HG02852 (cell line): ENCODE measurements around the gene DERL3.

Experiments used
- ATAC-seq: cut with Tn5 transposase; IDR thresholded peaks from one replicate; pipeline ENCODE4 v1.9.1; 2021; ENCODE audit warnings: mild to moderate bottlenecking, moderate library complexity; ENCODE audit not compliant: unreplicated experiment

Gene DERL3

DNA sequence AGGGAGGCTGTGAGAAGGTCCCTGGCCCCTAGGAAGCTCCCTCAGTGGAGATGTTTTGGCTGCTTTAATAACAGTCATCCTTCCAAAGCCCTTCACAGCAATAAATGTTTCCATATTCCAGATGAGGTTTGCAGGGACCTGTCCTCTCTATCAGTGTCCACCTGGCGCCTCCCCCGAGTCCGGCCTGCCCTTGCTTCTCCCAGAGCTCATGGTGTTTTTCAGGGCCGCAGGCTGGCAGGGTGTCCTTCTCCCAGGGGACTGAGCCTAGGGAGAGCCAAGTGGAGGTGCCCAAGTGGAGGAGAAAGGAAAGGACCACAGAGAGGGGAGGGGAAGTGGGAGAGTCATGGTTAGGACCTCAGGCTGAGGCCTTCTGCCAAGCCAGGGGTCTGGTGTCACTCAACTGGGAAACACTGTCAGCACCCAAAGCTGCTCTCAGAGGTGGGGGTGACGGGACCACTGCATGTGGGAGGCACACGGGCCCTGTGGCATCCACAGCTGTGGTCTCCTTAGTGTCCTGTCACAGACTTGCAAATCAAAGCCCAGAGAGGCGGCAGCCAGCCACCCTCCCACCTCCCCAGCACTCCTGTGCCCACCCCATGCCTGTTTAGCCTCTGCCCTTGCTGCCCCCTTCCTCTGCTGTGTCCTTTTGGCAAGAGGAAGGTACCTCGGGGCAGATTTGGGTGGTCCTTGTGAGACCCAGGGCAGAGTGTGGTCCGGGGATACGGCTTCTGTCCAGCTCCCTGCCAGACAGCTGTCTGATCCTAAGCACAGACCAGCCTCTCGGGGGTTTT lies 6.4 kb downstream of the DERL3 start:
- ATAC-seq, result no peak

DNA sequence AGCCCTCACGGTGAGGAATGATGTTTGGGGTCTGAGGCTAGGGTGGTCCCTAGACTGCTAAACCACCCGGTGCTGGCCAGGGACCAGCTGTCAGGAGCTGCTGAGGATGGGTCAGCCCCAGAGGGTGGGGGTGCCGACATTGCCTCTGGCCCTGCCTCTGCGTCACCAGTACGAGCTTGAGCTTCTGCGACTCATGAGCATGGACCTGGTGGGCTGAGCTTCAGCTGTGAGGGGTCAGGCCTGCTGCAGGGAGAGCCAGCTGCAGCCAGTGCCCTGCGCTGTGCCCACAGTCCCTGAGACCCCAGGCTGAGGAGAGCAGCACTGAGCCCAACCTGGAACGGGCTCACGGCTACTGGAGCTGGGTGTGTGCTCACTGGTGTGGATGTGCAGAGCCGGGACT lies 7.0 kb downstream of the DERL3 start:
- no peak for ATAC-seq

DNA sequence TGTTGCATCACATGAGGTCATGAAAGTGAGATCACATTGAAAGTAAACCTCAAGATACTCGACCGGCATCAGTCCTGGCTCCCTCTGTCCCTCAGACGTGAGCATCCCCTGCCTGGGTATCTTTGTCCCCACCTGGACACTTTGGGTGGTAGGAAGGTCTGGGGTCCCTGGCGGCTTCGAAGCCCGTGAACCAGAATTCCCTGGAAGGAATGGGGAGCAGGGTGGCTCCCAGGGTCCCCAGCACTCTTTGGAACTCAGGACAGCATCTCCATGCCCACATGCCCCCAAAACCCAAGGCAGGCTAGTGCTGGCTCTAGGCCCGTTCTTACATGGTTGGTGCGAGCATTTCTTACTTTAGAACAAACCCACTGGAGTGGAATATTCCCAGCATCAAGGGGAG lies 7.5 kb downstream of the DERL3 start:
- no peak for ATAC-seq

DNA sequence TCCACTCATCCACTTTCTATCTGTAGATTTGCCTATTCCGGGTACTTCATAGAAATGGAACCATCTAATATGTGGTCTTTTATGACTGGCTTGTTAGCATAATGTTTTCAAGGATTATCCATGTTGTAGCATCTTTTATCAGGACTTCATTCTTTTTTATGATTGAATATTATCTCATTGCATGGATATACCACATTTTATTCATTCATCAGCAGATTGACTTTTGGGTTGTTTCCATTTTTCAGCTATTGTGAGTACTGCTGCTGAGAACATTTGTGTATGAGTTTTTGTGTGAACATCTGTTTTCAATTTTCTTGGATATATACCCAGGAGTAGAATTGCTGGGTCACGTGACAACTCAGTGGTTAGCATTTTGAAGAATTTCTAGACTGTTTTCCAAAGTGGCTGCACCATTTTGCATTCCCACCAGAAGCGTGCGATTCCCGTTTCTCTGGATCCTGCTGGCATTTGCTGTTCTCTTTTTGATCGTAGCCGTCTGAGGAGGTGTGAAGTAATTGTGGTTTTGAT lies 8.9 kb downstream of the DERL3 start:
- no peak for ATAC-seq

DNA sequence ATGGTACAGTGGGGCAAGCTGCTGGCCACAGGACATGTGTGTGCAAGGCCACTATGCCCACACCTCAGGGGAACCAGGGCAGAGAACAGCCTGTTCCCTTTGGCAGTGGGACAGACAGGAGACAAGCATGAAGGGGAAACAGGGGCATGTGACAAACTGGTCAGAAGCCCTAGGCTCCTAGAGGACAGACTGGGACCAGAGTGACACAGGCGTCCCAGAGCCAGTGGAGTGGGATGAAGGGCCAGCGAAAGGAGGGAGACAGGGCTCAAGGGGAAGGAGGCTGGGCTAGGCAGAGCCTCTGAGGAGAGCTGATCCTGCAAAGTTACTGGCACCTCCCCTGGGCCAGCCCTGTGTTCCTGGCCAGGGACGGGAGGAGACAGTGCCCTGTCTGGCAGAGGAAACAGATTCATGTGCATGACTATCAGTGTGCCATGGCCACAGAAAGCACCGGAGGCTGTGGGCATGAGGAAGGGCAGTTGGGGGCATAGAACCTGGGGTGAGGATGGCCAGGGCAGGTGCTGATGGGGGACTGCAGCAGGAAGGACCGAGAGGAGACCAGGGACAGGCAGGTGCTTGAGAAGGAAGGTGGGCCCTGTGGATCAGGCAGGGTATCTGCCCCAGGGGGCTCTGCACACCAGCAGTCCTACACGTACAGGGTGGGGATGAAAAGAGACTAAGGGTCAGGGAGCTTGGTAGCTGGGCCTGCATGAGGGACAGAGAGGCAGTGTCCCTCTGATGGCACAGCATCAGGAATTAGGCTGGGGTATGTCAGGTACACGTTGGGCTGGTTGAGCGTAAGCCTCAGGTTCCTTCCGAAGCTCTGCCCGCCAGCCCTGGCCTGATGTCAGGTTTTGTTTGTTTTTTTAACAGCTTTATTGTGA lies 9.8 kb downstream of the DERL3 start:
- no peak for ATAC-seq

DNA sequence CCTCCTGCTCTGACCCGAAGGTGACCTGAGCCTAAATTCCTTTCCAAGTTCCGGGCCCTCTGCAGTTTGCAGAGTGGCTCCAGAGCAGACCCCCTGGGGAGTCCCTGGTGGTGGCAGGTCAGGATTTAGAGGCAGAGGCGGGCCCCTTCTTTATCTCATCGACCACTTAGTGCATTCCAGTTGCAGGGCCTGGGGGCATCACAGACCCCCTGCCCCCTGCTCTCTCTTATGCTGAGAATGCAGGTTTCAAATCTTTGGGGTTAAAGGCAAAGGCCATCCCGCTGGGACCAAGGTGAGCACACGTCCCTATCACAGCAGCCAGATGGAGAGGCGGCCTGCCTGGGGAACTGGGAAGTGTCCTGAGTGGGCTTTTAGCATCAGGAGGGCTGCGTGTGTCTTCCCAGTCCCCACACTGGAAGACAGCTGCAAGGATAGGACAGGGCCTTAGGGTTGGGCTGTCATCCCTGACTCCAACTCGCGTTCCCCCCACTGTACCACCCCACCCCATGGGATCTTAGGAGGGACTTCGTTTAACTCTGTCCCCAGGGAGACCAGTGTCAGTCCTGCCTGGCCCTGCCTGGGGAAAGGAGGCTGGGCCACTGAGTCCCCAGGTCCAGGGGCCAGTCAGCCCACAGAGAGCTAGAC lies 11.3 kb downstream of the DERL3 start:
- no peak for ATAC-seq

DNA sequence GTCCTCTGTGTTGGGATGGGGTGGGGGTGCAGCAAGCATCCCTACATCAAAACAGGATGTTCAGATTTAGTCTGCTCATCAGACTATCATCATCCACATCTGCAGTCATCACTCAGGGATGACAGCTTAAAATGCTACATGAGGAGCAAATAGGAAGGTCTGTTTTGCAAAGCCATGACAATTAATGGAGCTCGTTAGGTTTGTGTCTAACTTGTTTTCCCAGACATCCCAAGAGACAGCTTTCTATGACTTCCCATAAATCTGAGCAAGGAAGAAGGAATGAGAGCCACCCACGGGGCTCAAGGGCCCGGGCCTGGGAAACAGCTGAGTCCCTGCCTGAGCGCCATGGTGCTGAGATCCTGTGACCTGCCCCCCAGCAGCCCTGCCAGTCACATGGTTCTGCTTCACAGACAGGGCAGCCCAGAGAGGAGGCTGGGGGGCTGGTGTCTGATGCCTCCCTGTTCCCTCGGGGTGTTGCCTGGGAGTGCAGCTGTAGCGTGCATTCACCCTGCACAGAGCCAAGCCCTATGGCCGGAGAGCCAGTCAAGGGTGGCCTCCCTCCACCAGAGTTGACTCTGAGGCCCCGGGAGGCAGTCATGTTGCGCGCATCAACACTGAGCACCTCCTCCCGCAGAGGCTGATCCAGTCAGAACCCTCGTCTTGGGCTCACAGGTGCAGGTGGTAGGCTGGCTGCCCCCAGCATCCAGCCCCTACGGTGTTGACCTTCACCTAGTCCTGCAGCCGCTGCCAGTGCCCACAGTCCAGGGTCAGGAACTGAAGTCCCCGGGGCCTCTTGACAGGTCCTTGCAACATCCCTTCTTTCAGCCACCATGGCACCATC lies 12.1 kb downstream of the DERL3 start:
- ATAC-seq, result no peak

DNA sequence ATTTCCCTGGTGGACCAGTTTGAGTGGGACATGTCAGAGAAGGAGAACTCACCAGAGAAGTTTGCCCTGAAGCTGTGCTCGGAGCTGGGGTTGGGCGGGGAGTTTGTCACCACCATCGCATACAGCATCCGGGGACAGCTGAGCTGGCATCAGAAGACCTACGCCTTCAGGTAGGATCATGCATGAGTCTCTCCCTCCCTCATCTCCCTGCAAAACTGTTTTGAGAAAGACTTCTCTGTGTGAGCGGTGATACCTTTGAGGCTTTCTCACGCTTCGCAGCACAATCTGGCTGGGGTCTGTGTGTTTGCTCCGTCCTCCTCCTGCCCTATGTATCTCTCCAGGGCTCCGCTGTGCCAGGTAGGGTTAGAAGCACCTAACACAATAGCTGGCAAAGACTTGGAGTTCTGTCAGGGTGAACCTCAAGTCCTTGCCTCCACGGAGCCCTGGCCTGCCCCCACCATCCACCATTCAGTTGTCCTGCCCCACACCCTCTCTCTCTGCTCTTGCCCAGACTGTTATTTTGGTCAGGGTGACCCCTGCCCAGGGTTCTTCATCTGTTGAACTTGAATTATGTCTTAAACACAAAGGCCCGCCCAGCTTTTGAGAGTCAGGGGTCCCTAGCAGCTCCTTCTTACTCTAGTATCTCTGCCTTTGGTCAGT lies 13.4 kb downstream of the DERL3 start:
- ATAC-seq, result no peak

DNA sequence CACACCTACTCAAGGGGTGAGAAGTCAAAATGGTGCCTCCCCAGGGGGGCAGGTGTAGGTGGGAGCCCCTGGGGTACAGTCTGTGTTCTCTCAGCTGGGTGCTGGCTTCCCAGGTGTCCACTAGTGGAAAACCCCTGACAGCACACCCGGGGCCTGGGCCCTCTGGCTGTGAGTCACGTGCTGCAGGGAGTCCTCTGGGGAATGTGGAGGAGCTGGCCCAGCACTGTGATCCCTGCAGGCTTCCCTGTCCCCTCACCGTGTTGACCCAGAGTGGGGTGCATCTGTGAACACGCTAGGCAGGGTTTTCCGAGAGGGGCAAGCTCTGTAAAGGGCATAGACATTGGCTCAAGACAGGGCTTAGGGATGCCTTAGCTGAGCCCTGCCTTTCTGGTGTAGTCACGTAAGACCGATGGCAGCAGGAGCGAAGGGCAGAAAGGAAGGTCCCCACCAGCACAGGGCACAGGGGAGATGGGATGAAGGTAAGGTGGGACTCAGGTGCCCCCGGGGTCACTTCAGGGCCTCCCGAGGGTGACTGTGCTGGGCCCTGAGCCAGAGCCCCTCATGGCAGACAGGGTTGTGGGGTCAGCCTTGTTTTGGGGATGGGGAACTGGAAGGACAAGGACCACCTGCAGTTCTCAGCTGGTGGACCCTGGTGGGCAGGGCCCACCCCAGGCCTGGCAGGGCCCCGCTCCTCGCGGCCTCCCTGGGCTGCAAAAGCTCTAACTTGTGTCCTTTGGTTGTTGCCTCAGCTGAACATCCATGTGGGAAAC lies 14.1 kb downstream of the DERL3 start:
- no peak for ATAC-seq

DNA sequence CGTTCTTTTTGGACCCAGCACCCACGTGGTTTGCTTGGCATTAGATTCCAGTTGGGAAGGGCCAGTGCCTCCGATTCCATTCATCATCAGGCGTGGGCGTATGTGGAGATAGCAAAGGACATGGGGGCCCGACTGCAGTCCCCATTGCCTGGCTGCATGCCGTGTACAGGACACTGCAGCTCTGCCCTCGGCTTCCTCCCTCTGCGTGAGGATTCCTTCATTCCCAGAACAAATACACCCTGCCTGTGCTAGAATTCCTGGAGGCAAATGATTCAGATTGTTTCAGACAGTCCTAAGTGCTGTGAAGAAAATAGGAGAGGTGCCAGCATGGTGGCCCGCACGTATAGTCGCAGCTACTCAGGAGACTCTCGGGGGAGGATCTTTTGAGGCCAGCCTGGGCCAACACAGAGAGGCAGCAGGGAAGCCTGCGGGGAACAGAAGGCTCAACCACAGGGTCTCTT lies 15.4 kb downstream of the DERL3 start:
- ATAC-seq, result no peak

DNA sequence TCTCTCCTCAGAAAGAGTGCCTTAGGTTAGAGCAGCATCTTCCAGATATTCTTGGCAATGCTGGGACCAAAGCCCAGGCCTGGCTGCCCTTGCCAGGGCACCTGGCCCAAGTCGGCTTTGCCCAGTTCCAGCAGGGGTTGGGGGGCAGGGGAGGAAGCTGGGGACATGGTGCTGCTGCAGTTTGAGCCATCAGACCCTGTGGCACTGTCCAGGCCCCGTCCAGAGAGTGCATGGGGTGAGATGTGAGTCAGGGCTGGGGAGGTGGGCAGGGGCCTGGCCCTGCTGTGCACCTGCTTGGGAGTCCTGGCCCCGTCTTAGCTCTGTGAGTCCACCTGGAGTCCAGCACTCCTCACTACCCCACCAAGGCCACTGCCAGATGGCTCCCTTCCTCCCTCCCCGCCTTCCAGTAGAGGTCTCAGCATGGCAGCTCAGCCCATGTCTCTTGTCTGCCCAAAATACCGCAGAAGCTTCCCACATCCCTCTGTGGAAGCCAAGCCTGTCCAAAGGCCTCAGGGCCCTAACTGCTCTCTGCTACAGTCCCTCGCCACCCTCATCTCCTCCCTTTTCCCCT lies 16.6 kb downstream of the DERL3 start:
- no peak for ATAC-seq

DNA sequence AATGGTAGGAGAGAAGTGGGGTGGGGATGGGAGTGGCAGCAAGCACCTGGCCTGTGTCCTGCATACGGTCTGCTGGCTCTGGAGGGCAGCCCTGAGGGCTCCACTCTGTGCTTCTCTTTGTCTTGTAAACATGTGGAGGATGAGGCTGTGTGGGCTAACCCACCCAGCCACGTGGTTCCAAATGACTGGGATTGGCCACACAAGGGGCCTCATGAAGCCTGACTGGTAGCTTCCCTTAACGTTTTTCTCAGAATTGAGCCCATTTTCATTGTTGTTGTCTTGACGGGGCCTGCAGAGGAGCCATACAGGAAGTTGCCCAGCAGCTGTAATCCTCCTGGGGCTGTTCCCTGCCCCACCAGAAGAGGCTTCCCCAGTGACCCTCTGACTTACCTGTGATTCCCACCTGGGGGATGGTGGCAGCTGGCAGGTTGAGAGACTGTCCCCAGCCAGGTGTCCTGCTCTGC lies 18.0 kb downstream of the DERL3 start:
- ATAC-seq, result no peak

DNA sequence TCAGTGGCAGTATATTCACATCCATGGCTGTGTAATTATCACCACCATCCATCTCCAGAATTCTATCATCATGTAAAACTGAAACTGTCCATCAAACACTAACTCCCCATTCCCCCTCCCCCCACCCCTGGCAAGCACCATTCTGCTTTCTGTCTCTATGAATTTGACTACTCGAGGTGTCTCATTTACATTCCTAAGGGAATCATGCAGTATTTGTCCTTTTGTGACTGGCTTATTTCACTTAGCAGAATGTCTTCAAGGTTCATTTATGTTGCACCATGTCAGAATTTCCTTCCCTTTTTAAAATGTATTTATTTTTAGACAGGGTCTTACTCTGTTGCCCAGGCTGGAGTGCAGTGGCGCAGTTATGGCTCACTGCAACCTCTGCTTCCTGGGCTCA lies 20.3 kb downstream of the DERL3 start:
- ATAC-seq, result no peak

DNA sequence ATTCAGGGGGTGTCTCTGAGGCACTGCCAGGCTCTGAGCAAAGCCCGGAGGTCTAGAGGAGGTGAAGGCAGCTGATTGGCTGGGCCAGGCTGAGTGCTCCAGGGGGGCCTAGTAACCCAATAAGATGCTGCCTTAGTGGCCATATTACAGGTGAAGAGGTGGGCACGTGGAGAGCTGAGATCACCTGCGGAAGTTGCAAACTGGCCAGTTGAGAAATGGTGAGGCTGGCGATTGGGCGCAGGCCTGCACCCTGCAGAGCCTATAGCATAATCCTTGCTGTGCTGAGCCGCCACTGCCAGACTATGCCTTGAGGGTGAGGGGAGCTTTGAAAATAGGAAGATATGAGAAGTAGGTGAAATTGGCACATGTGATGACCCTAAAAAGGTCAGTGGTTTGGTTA lies 21.7 kb downstream of the DERL3 start:
- no peak for ATAC-seq

DNA sequence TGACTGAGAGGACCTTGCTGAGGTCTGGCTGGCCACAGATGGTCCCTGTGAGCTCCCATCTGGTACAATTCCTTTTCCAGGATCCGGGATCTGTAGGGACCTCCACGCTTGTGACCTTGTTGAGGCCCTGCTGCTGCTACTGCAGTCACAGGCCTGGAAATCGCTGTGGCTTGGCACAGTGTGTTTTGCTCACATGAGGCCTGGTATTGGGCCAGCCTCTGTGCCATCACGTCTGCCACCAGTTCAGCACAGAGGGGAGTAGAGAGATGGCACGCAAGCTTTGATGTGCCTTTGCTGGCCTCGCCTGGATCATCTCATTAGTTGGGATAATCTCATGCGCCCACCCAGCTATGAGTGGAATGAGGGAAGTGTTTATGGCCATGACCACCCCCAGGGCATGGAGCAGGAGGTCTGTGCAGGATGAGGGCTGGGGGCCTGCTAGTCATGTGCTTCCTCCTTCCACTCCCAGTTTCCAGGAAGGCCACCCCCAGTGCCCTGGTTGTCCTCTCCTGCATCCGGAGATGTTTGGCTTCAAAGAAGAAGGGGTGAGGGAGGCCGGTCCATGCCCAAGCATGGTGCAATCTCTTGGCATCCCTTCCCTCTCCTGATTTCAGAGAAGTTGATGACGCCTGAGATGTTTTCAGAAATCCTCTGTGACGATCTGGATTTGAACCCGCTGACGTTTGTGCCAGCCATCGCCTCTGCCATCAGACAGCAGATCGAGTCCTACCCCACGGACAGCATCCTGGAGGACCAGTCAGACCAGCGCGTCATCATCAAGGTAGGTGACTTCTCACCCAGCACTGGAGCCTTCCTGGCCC lies 22.4 kb downstream of the DERL3 start:
- ATAC-seq, result no peak

DNA sequence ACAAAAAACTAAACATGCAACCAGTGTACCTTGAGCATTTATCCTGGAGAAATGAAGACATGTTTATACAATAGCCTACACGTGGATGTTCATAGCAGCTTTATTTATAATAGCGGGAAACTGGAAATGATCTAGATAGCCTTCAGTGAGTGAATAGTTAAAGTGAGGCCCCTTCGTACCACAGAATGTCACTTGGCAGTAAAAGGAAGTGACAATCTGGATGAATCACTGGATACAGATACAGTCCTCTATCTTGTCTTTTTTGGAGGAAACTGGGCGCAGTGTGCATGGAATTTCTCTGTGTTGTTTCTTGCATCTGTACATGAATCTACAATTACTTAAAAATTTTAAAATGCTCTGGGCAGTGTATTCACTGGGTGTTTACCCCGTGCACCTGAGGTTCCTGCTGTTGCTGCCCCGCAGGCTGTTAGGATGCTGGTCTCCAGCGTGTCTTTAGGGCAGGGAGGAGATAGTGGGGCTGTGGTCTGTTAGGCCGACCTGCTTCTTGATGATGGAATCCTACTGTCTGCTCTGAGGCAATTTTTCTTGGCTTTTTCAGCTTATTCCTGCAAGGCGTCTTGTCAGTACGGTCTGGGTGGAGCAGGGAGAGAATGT lies 23.2 kb downstream of the DERL3 start:
- ATAC-seq, result no peak

DNA sequence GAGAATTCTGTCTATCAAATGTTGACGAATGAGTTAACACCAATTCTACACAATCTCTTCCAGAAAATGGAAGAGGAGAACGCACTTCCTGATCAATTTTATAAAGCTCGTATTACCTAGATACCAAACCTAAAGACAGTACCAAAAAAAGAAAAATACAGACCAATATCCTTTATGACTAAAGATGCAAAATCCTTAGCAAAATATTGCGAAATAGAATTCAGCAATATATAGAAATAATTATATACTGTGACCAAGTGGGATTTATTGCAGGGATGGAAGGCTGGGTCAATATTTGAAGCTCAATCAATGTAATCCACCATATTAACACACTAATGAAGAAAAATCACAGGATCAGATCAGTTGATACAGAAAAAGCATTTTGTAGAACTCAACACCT lies 26.4 kb downstream of the DERL3 start:
- no peak for ATAC-seq
